Thyroid gland (tissue), 4 donors: Measurements from ENCODE around the gene C19orf25.

Experiments
- POLR2A ChIP-seq, 2 donors: fragments of 450-650 bp; IDR thresholded peaks; one replicate each; pipeline ENCODE4 v1.6.1; 2017; ENCODE audit warnings: antibody characterized with exemption in 2 of 2, mild to moderate bottlenecking in 2 of 2, moderate library complexity in 1 of 2
- TF ChIP-seq, protein P1 (sequence below), 6 experiments: fragments of 200-600 bp in 3 of 6; fragments of 450-650 bp in 3 of 6; sonication (generic) in 3 of 6; IDR thresholded peaks; one replicate each; pipeline ENCODE4 v1.5.1; 2016 to 2019; ENCODE audit warnings: antibody characterized with exemption in 6 of 6, mild to moderate bottlenecking in 2 of 6, inconsistent platforms in 1 of 6, moderate library complexity in 1 of 6

DNA sequence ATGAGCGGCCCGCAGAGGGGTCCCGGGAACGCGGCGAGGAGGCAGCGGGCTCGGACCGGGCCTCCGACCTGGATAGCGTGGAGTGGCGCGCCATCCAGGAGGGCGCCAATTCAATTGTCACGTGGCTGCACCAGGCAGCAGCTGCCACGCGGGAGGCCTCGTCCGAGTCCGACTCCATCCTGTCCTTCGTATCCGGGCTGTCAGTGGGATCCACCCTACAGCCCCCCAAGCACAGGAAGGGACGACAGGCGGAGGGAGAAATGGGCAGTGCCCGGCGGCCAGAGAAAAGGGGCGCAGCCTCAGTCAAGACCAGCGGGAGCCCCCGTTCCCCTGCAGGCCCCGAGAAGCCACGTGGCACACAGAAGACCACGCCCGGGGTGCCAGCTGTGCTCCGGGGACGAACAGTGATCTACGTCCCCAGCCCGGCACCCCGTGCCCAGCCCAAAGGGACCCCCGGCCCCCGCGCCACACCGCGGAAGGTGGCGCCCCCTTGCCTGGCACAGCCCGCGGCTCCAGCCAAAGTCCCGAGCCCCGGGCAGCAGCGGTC lies 10.7 kb downstream of the C19orf25 start:
- TF ChIP-seq POLR2A (IDR thresholded peaks at IDR 0.05) = no peak
- TF ChIP-seq, protein P1, sequence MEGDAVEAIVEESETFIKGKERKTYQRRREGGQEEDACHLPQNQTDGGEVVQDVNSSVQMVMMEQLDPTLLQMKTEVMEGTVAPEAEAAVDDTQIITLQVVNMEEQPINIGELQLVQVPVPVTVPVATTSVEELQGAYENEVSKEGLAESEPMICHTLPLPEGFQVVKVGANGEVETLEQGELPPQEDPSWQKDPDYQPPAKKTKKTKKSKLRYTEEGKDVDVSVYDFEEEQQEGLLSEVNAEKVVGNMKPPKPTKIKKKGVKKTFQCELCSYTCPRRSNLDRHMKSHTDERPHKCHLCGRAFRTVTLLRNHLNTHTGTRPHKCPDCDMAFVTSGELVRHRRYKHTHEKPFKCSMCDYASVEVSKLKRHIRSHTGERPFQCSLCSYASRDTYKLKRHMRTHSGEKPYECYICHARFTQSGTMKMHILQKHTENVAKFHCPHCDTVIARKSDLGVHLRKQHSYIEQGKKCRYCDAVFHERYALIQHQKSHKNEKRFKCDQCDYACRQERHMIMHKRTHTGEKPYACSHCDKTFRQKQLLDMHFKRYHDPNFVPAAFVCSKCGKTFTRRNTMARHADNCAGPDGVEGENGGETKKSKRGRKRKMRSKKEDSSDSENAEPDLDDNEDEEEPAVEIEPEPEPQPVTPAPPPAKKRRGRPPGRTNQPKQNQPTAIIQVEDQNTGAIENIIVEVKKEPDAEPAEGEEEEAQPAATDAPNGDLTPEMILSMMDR (IDR thresholded peaks at IDR 0.05) = no peak
